IPS DF 19.7 (cell line): ENCODE data around the gene CDKL2.
"Not testable (repeated sequence)": the region's sequence is repeated elsewhere in the genome, so short reads cannot be mapped to it uniquely, and the experiment has no call there.

Experiments used
- DNase-seq: peaks from one replicate; pipeline ENCODE4 v3.0.0-alpha.2; 2013; ENCODE audit warnings: low read depth, low spot score

Gene CDKL2

DNA sequence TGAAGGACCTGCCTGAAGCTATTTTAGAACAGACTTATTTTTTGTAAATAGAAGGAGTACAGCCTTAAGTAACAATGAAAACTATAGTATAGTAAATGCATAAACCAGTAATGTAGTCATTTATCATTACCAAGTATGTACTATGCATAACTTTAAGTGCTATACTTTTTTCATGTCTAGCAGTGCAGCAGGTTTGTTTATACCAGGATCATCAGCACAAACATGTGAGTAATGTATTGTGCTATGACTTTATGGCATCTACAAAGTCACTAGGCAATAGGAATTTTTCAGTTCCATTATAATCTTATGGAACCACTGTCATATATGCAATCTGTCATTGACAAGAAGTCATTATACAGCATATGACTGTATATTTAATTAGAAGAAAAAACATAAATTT is 77.9 kb downstream of the CDKL2 start:
- DNase-seq, result no peak

DNA sequence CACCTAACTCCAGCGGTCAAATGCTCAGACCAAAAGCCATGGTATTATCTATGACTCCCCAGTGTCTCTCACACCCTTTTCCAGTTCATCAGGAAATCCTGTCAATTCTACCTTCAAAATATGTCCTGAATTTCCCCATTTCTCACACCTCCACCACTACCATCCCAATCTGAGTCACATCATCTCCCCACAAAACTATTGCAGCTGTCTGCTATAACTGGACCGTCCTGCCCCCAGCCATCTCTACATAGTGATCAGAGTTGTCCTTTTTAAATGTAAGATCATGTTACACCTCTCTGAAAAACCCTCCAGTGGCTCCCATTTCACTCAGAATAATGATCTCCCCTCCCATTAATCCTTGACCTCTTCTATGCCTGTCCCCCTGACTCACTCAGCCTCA is 81.3 kb downstream of the CDKL2 start:
- no peak for DNase-seq

DNA sequence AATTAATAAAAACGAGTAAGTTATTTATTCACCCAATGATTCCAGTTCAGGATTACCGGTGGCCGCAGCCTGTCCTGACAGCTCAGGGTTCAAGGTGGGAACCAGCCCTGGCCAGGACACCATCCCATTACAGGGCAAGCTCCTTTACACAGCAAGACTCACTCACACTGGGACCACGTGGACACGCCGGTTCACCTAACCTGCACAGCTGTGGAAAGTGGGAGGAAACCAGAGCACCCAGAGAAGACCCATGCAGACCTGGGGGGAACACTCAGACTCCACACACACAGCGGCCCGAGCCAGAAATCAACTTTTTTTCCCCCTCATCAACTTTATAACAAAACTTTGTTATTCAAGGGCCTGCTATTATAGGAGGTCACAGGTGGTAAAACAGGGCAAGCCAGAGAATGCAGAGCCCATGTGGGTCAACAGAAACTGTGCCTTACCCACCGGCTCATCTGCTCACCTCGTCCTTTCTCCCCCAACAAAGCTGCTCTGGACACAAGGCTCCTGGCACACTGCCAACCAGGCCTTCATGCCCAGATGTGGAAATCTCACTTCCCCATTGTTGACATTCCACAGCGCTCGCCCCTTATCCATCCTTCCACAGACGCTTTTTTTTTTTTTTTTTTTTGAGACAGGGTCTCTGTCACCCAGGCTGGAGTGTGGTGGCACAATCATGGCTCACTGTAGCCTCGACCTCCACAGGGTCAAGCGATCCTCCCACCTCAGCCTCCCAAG is 82.5 kb downstream of the CDKL2 start:
- no peak for DNase-seq

DNA sequence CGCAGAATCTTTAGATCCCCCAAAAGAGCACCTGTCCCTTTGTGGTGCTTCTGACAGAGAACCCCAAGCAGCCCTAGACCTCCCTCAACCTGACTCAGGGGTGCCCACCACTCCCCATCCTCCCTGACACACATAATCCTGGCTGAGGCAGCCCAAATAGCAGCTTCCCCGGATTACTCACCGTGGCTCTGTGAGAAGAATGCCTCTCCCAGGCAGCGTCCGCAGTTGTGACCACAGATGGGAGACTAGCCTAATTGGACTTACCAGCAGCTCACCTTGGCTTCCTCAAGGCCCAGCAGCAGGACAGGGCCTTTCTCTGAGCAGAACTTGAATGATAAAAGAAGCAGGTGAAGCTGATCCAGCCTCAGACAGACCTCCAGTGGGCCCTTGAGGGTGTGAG is 84.8 kb downstream of the CDKL2 start:
- no peak for DNase-seq

DNA sequence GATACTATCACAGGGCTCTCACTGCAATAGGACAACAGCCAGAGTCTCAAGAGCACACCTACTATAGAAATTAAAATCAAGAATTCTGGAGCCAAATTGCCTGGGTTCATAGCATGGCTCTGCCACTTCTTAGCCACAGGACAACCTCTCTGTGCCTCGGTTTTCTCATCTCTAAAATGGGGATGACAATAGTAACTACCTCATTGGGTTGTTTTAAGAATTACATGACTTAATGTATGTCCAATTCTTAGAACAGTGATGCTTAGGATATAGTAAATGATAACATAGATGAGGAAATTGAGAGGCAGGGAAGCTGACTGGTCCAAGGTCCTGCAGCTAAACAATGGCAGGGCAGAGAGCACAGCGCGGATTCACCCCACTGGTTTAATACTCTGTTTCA is 85.5 kb downstream of the CDKL2 start:
- no peak for DNase-seq

DNA sequence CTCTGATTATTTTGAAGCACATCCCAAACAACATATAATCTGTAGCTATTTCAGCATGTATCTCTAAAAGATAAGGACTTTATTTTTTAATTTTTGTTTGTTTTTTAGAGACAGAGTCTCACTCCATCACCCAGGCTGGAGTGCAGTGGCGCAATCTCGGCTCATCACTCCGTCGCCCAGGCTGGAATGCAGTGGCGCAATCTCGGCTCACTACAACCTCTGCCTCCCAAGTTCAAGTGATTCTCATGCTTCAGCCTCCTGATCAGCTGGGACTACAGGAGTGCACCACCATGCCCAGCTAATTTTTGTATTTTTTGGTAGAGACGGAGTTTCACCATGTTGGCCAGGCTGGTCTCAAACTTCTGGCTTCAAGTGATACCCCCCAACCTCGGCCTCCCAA is 86.1 kb downstream of the CDKL2 start:
- not testable (repeated sequence) for DNase-seq

DNA sequence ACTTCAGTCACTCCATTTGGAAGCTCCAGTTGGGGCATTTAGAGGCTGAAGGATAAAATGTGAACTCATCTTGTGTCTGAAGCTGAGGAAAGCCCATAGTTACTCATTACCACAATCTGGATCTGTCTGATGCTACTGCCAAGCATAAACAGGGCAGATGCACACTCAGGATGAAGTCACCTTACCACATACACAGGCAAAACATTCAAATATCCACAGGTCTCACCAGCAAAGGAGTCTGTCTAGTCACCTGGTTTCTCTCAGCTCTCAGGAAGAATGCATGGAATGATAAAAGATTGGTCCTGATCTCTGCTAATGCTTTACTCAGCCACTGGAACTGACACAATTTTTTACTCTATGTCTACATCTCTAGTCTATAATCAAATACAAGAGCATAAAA is 87.5 kb downstream of the CDKL2 start:
- no peak for DNase-seq

DNA sequence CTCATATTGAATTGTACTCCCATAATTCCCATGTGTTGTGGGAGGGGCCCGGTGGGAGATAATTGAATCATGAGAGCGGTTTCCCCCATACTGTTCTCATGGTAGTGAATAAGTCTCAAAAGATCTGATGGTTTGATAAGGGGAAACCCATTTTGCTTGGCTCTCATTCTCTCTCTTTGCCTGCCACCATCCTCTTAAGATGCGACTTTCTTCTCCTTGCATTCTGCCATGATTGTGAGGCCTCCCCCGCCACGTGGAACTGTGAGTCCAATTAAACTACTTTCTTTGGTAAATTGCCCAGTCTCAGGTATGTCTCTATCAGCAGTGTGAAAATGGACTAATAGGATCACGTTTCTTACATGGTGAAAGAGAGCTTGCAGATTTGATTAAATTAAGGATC is 93.0 kb downstream of the CDKL2 start:
- not testable (repeated sequence) for DNase-seq

DNA sequence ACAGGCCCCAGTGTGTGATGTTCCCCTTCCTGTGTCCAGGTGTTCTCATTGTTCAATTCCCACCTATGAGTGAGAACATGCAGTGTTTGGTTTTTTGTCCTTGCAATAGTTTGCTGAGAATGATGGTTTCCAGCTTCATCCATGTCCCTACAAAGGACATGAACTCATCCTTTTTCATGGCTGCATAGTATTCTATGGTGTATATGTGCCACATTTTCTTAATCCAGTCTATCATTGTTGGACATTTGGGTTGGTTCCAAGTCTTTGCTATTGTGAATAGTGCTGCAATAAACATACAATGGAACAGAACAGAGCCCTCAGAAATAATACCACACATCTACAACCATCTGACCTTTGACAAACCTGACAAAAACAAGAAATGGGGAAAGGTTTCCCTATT is 96.4 kb downstream of the CDKL2 start:
- not testable (repeated sequence) for DNase-seq

DNA sequence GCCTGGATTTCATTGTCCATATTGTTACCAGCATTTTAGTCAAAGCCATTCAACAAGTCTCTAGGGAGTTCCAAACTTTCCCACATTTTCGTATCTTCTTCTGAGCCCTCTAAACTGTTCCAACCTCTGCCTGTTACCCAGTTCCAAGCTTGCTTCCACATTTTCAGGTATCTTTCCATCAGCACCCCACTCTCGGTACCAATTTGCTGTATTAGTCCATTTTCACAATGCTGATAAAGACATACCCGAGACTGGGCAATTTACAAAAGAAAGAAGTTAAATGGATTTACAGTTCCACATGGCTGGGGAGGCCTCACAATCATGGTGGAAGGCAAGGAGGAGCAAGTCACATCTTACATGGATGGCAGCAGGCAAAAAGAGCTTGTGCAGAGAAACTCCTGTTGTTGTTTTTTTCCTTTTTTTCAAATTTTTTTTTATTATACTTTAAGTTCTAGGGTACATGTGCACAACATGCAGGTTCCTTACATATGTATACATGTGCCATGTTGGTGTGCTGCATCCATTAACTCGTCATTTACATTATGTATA is 96.9 kb downstream of the CDKL2 start:
- not testable (repeated sequence) for DNase-seq

DNA sequence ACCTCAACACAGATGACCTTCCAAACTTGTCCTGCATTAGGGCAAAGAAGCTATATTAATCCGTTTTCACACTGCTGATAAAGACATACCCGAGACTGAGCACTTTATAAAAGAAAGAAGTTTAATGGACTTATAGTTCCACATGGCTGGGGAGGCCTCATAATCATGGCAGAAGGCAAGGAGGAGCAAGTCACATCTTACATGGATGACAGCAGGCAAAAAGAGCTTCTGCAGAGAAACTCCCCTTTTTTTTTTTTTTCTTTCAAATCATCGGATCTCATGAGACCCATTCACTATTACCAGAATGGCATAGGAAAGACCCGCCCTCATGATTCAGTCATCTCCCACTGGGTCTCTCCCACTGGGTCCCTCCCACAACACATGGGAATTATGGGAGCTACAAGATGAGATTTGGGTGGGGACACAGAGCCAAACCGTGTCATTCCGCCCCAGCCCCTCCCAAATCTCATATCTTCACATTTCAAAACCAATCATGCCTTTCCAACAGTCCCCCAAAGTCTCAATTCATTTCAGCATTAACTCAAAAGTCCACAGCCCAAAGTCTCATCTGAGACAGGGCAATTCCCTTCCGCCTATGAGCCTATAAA is 98.7 kb downstream of the CDKL2 start:
- not testable (repeated sequence) for DNase-seq

DNA sequence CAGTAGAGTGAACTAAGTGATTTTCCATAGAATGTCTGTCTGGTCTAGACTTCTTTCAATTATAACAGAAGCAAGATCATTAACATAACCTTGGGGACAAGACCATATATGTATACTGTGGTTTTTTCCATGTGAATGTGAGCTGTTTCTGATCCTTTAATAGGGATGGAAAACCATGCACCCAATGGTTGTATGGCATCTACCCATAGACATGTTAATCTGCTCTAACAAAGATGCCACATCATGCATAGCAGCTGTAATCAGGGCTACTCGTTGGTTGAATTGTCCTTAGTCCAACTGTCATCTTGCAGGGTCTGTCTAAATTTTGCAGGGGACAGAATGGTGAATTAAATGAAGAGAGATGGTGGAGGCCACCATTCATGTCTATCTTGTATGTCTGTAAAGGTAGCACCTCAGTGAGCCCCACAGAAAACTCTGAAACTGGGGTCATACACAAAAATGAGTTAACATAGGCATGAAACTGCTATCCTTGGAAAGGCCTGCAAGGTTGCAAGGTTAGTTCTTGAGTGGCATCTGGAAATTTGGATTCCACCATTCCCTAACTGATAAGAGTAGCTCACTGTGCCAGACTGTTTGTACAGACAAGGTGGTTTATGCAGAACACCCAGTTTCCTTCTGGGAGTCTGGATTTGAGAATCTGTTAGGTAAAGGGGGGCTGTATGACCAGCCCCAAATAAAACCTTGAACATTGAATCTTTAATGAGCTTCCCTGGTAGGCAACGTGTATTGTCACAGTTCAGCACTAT is 99.6 kb downstream of the CDKL2 start:
- DNase-seq, result no peak
